Measurements from ENCODE around the gene CSH1.
"Not testable (repeated sequence)": the region's sequence is repeated elsewhere in the genome, so short reads cannot be mapped to it uniquely, and the experiment has no call there.

DNA sequence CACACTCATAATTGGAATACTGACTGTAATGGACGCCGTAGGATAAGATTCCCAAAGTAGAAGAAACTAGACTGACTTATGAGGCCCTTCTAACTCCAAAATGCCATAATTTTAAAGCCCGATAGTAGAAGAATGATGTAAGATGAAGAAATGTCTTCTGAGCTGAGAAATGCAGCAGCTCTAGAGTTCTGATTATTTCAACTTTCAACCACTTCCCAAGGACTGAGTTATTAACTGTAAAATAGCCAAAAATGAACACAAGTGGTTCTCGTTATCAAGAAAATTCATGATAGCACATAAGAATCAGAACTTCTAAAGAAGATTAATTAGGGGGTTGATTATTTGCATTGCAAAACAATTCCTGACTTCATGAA is 26.1 kb downstream of the CSH1 start:
- TF ChIP-seq, protein P1, sequence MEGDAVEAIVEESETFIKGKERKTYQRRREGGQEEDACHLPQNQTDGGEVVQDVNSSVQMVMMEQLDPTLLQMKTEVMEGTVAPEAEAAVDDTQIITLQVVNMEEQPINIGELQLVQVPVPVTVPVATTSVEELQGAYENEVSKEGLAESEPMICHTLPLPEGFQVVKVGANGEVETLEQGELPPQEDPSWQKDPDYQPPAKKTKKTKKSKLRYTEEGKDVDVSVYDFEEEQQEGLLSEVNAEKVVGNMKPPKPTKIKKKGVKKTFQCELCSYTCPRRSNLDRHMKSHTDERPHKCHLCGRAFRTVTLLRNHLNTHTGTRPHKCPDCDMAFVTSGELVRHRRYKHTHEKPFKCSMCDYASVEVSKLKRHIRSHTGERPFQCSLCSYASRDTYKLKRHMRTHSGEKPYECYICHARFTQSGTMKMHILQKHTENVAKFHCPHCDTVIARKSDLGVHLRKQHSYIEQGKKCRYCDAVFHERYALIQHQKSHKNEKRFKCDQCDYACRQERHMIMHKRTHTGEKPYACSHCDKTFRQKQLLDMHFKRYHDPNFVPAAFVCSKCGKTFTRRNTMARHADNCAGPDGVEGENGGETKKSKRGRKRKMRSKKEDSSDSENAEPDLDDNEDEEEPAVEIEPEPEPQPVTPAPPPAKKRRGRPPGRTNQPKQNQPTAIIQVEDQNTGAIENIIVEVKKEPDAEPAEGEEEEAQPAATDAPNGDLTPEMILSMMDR (IDR thresholded peaks at IDR 0.05), result not testable (repeated sequence)
- not testable (repeated sequence) for TF ChIP-seq POLR2A, POLR2AphosphoS5, EP300 (IDR thresholded peaks at IDR 0.05)

Data from gastroesophageal sphincter (tissue), 3 donors.